Stimulated activated CD4-positive, alpha-beta T cell treated with anti-CD3 and anti-CD28 coated beads, Interleukin-4, amount 100 ng/mL, for 24 hours (primary cell): ENCODE measurements around the gene MAPK7.

ENCODE experiments used
- DNase-seq: peaks from one replicate; pipeline ENCODE4 v3.0.0-alpha.2; 2020

Gene MAPK7

GRCh38 chr17:19364699-19365498 is 13.4 kb upstream of the MAPK7 start:
- DNase-seq: no peak

GRCh38 chr17:19365499-19365817 is 12.8 kb upstream of the MAPK7 start:
- no peak for DNase-seq

DNA sequence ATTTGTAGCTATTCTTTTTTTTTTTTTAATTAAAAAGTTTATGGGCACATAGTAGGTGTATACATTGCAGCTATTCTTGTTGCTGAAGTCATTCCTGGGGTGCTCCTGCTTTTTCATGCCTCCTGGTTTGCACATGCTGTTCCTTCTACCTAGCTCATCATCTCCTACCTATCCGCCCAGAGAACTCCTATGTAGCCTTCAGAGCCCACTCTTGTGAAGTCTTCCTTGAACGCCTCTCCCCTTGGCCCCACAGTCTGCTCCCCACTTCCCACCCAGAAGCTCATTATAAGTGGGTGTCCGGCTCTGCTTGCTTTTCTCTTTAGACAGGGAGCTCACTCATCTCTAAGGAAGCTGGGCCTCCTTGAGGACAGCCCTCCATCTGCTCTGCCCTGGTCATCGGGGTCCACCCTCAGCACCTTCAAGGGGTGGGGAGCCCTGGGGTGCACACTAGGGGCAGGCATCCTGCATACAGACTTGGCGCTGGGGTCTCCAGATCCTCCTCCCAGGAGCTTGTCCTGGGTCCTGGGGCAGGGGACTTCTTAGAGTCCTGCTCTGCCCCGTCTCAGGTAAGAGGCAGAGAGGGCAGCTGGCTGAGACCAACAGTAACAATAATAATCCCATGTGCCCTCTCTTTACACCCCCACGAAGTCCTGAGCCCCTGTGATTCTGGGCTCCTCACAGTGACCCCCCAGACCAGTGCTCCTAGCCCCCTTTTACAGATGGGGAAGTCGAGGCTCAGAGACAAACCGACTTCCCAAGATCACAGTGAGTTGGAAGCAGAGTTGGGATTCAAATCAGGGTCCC is 12.3 kb upstream of the MAPK7 start:
- no peak for DNase-seq

GRCh38 chr17:19366637-19366972 is 11.7 kb upstream of the MAPK7 start:
- no peak for DNase-seq

GRCh38 chr17:19368229-19368628 is 10.1 kb upstream of the MAPK7 start:
- no peak for DNase-seq

DNA sequence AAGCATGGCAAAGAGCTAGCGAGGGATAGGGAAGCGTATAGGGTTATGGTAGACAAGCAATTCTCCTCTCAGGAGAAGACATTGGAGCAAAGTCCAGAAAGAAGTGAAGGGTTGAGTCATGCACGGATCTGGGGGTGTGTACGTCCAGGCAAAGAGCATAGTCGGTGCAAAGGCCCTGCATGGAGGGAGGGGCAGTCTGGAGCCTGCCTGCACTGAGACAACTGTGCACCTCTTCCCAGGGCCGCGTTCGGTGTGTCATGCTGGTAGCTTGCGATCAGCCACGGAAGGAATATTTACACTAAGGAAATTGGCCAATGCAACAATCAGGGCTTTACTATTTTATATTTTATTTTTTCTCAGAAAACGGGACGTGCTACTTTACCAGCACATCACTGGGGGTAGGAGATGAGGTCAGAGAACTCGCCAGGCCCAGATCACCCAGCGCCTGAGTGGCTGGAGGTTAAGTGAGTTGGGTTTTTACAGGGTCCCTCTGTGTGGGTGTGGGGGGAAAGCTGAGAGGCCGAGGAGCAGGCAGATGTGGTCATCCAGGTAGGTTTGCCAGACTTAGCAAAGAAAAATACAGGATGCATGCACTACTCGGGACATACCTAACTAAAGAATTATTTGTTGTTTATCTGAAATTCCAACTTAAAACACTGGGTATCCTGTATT is 9.1 kb upstream of the MAPK7 start:
- no peak for DNase-seq

DNA sequence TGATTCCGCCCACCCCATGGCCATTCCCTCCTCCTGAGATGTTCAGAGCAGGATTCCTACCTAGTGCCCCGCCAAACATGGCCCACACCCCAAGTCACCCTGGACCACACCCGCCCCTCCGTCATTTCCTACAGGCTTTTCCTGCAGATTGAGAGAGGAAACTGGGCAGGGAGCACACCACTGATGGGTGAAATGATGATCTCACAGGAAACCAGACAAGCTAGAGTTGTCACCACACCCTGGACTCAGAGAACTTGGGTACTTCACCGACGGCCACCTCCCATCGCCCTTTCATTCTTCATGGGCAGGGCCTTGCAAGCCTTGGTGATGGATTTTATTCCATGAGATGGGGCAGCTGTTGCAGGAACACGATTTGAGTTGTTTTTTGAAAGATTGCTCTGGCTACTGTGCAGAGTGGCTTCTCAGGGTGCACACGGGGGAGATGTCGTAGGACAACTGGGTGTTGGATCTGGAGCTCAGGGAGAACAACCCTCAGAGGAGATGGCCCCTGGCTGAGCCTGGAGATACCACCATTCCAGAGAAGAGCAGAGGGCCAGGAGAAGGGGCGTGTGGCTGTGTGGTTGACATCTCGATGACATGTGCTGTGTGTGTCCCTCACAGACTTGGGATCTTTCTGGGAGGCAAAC is 8.3 kb upstream of the MAPK7 start:
- no peak for DNase-seq

DNA sequence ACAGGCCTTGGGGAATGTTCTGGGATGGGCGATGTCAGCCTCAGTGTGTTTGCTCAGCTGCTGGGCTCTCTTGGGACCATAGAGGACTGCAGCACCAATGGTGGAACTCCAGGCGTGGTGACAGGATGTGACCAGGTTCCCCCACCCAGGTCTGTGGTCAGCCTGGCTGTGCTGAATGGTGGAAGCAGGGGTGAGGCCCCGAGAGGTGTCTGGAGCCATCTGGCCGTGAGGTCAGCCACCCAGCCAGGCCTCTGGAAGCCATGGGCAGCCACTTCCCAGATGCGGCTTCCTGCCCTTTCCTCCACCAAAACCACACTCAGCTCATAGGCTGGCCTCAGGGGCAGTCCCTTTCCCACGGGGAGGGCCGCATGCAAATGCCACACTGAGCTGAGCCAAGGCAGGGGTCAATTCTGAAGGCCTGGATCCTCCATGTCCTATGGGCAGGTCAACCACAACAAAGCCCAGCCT is 7.8 kb upstream of the MAPK7 start:
- no peak for DNase-seq

GRCh38 chr17:19371259-19372010 is 6.9 kb upstream of the MAPK7 start:
- DNase-seq: no peak

- DNase-seq: no peak
Observed at GRCh38 chr17:19372011-19372370, 6.3 kb upstream of the MAPK7 start.

DNA sequence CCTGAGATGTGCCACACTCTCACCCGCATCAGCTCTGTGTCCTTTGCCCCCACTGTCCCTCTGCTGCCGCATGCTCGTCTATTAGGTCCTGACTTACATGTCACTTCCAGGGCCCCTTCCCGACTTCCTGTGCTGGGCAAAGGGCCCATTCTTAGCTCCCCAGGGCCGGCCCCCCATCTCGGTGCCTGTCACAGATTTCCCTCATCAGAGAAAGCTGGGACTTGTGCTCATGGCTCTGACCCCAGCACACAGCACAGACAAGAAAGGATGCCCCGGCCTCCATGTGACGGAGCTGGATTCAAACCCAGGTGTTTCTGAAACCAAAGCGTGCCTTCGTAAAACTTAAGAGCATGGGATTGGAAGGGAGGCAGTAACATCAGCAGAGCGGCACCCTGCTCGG is 5.9 kb upstream of the MAPK7 start:
- DNase-seq: no peak

GRCh38 chr17:19372866-19373504 is 5.3 kb upstream of the MAPK7 start:
- no peak for DNase-seq

- no peak for DNase-seq
Observed at GRCh38 chr17:19374136-19374535, 4.2 kb upstream of the MAPK7 start.

- no peak for DNase-seq
Observed at GRCh38 chr17:19375732-19376131, 2.6 kb upstream of the MAPK7 start.

DNA sequence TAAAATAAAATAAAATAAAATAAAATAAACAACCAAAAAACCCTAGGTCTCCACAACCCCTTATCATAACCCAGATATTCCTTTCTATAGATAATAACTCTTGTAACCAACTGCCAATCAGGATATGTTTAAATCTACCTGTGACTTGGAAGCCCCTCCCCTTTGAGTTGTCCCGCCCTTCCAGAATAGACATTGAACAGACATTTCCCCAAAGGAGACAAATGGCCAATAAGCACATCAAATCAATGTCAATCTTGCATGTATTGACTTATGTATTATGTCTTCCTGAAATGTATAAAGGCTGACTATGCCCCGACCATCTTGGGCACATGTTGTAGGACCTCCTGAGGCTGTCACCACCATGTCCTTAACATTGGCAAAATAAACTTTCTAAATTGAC is 1.5 kb upstream of the MAPK7 start:
- no peak for DNase-seq

GRCh38 chr17:19377602-19378415 is 489 bp upstream of the MAPK7 start:
- DNase-seq: peak; percentile 95

DNA sequence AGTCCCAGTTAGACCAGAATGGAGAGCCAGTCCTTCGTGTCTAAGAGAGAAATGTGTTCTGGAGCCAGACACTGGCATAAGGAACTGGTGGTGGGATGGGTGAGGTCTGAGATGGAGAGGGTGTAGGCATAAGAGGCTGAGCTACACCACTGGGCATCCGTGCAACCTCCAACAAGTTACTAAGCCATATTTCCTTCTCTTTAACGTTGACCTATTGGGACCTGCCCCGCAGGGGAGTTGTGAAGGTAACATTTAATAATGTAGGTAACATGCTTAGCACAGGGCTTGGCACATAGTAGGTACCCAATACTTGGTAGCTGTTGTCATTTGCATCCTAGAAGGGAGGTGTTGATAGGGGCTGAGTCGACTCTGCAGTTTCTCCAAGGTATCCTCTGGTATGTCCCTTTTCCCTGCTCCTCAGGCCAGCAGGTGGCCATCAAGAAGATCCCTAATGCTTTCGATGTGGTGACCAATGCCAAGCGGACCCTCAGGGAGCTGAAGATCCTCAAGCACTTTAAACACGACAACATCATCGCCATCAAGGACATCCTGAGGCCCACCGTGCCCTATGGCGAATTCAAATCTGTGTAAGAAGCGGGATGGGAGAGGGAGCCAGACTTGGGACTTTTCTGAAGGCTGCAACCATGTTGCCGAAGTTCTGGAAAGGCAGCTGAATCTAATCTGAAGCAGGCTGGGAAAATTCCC is 1.2 kb downstream of the MAPK7 start:
- no peak for DNase-seq

DNA sequence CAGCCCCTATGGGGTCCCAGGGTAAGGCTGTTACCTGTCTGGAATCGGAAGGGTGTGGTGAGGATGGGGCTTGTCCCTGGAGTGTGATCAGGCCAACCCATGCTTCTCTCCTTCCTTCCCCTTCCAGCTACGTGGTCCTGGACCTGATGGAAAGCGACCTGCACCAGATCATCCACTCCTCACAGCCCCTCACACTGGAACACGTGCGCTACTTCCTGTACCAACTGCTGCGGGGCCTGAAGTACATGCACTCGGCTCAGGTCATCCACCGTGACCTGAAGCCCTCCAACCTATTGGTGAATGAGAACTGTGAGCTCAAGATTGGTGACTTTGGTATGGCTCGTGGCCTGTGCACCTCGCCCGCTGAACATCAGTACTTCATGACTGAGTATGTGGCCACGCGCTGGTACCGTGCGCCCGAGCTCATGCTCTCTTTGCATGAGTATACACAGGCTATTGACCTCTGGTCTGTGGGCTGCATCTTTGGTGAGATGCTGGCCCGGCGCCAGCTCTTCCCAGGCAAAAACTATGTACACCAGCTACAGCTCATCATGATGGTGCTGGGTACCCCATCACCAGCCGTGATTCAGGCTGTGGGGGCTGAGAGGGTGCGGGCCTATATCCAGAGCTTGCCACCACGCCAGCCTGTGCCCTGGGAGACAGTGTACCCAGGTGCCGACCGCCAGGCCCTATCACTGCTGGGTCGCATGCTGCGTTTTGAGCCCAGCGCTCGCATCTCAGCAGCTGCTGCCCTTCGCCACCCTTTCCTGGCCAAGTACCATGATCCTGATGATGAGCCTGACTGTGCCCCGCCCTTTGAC is 2.4 kb downstream of the MAPK7 start:
- no peak for DNase-seq

- DNase-seq: no peak
Observed at GRCh38 chr17:19381361-19381740, 3.1 kb downstream of the MAPK7 start.
